Psoas muscle (tissue), 8 donors: ENCODE measurements around the gene UPF3B. TPM values are rescaled to one million over a fixed set of nuclear protein-coding genes. Genes with fewer than 3 reads are reported as not detected.
A peak's percentile ranks its signal among the peaks of the same experiment; 100 is the strongest.
"Not testable (repeated sequence)": the region's sequence is repeated elsewhere in the genome, so short reads cannot be mapped to it uniquely, and the experiment has no call there.

ENCODE experiments used
- ATAC-seq, 4 donors: fragments of 200-7000 bp; cut with Tn5 transposase; one replicate each; pipeline ENCODE4 v1.9.1; 2020; ENCODE audit warnings: moderate library complexity in 3 of 4, mild to moderate bottlenecking in 2 of 4
- DNase-seq, 2 donors: peaks; one replicate each; pipeline ENCODE4 v3.0.0-alpha.2; 2020
- H3K27ac ChIP-seq: fragments of 200-600 bp; one replicate; pipeline ENCODE4 v1.8.0; 2022
- H3K27me3 ChIP-seq, 3 donors: fragments of 200-600 bp in 1 of 3; one replicate each; pipeline versions ENCODE4 v1.6.1 to v1.8.0; 2013 to 2022; ENCODE audit warnings: low read length in 2 of 3, mild to moderate bottlenecking in 2 of 3, moderate library complexity in 1 of 3; ENCODE audit not compliant: insufficient read depth in 3 of 3
- H3K36me3 ChIP-seq, 2 donors: fragments of 200-600 bp in 1 of 2; one replicate each; pipeline versions ENCODE4 v1.6.1 to v1.8.0; 2013 to 2022; ENCODE audit warnings: low read depth in 1 of 2, mild to moderate bottlenecking in 1 of 2, moderate library complexity in 1 of 2; ENCODE audit not compliant: insufficient read depth in 1 of 2
- H3K4me1 ChIP-seq: fragments of 200-600 bp; one replicate; pipeline ENCODE4 v1.8.0; 2022
- H3K4me3 ChIP-seq: fragments of 200-600 bp; one replicate; pipeline ENCODE4 v1.8.0; 2022; ENCODE audit warnings: mild to moderate bottlenecking
- H3K9me3 ChIP-seq: fragments of 200-600 bp; one replicate; pipeline ENCODE4 v1.8.0; 2022
- CTCF ChIP-seq: fragments of 200-600 bp; IDR thresholded peaks from one replicate; pipeline ENCODE4 v1.8.0; 2022; ENCODE audit warnings: antibody characterized with exemption
- WGBS, 3 donors: extraction: QIAGEN DNeasy Blood & Tissue Kit; methylation state at CpG; one replicate each; pipeline versions ENCODE4 v1.1.6 to v1.1.7; 2013; 5-methylcytosine and 5-hydroxymethylcytosine counted together
- intact Hi-C, 2 donors: fragments of 100-400 bp; cut with DNase I; formaldehyde crosslinking; loops; one replicate each; pipeline versions ENCODE4 v1.11.0 to v1.14.2; 2022
- long read RNA-seq, 2 donors: library from polyadenylated mRNA; unstranded; transcript quantifications; one replicate each; pipeline ENCODE4 v2.0.0, GENCODE V29; 2021
- polyA plus RNA-seq, 3 donors: library from polyadenylated mRNA; stranded (reverse); fragments of 200-250 nt; gene quantifications; one replicate each; pipeline ENCODE4 v1.2.3, GENCODE V29; 2013
- total RNA-seq, 4 donors: library from RNA; stranded (reverse); fragmentation: NEBNext Ultra II Directional in 2 of 4; extraction: Animal tissue kit (Norgen Biotek cat#: 25700) in 2 of 4; gene quantifications; one replicate each; pipeline versions ENCODE4 v1.2.1 to v1.2.4, GENCODE V29; 2021 to 2023
- donor health status: healthy with polysubstance abuse.
- donor health status: DM: no; HTN: no; CAD: no; lungs with moderate emphysema.
- donor health status: Bipolar disorder and iron deficiency.
- donor health status: healthy.
- donor health status: DM: yes; HTN: yes; CAD: no.
- donor health status: DM: no; HTN: no; CAD: no.
- donor health status: DM: no; HTN: no; CAD: no.
- donor health status: DM: yes; HTN: yes; CAD: no.

UPF3B gene, protein sequence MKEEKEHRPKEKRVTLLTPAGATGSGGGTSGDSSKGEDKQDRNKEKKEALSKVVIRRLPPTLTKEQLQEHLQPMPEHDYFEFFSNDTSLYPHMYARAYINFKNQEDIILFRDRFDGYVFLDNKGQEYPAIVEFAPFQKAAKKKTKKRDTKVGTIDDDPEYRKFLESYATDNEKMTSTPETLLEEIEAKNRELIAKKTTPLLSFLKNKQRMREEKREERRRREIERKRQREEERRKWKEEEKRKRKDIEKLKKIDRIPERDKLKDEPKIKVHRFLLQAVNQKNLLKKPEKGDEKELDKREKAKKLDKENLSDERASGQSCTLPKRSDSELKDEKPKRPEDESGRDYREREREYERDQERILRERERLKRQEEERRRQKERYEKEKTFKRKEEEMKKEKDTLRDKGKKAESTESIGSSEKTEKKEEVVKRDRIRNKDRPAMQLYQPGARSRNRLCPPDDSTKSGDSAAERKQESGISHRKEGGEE
- 10 to 100 TPM in 1 of 4 donors, 1 to 10 TPM in 3; 4.2 to 10.5 (median 5.3) TPM for total RNA-seq
- polyA plus RNA-seq: 10 to 100 TPM; 10.3 to 25.4 (median 14.9) TPM
- long read RNA-seq, donor 1, partial matches to known transcripts: 2 of 3 reads
- long read RNA-seq, donor 1, other reads (novel, unspliced or antisense): 0 of 3 reads
- long read RNA-seq, donor 2, partial matches to known transcripts: 10 of 14 reads
- long read RNA-seq, donor 2, other reads (novel, unspliced or antisense): 2 of 14 reads

DNA sequence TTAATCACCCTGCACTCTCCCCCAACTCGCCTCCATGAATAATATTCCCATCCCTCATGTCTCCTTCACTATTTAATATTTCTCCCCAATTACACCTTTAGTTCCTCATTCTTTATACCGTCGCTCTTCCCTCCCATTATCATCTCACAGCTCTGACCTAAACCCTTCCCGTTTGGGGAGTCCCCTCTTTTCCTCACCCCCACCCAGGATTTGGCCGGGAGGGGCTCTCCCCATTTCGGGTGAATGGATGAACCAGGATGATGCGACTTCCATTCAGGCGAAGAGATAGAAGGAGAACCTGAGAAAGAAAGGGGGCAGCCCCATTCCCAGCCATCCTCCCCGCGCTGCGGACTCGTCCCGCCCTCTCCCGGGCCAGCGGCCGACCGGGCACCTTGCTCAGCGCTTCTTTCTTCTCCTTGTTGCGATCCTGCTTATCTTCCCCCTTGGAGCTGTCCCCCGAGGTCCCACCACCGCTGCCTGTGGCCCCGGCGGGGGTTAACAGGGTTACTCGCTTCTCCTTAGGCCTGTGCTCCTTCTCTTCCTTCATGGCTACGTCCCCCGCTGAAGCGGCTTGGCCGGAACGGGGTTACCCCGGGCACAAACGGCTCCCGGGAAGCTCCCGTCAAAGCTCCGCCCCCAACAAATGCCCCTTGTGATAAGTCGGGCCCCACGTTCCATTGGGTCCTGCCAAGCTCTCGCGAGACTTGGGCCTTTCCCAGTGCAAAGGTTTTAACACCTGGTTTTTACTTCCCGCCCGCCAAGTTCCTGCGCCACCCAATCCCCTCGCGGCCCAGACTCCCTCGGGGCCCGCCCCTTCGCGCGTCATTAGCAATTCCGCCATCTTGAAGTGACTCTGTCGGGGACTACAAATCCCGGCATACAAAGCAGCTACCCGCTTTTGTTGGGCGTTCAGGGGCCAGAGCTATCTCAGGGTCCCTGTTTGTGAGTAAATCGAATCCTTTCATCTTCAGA lies at the start of gene UPF3B:
Gene UPF3B, minus strand, starts transcription at position 582 of the 972 bp plus-strand sequence. Its CDS starts 35 bp downstream, at position 547.
- intact Hi-C loops: loop anchor here in 1 of 2 donors (5.0 kb wide), 1 partner anchor 60 kb away; the partner anchor contains the start of gene RPL39
- ATAC-seq: peak; percentile 98 to 99 (median 98)
- peak; percentile 95 to 97 for DNase-seq
- no peak for TF ChIP-seq CTCF
- Histone ChIP-seq H3K27ac (peak within 1 kb of the TSS; percentile 87), H3K4me3 (peak within 1 kb of the TSS; percentile 82), H3K9me3 (no peaks in the 10 kb centered on the region), H3K4me1 (peaks cover 4% of the 10 kb centered on the region), H3K27me3 (no peaks in the 10 kb centered on the region), H3K36me3 (peaks cover 0 to 28% of the 10 kb centered on the region in 2 donors)
- 0 to 23% (median 1%) methylated on average over 33 to 54 of the region's 54 CpGs for WGBS, 3 donors

DNA sequence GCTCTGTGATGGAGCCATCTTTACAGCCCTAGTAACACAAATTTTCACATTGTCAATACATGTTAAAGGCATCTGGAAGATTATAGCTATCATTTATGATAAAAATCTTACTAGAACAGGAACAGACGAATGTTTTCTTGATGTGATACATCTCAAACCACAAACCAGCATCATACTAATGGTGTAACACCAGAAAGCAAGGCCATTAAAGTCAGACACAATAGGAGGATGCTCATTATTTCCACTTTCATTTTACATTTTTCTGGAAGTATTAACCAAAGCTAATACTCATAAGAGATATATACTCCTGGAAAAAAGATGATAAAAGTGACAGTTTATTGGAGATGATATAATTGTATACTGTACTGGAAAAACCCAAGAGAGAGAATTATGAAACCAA lies 48.2 kb upstream of the UPF3B start:
- ATAC-seq: no peak
- Histone ChIP-seq H3K9me3 (no peaks in the 10 kb centered on the region), H3K4me1 (no peaks in the 10 kb centered on the region), H3K4me3 (no peak overlapping the region), H3K27me3 (peaks cover 0 to 2% (median 0%) of the 10 kb centered on the region in 3 donors), H3K36me3 (no peaks in the 10 kb centered on the region), H3K27ac (no peak overlapping the region)
- DNase-seq: no peak
- 49 to 90% (median 82%) methylated on average over 1 of the region's 1 CpG for WGBS, 3 donors
- intact Hi-C loops: no loop called here
- no peak for TF ChIP-seq CTCF

DNA sequence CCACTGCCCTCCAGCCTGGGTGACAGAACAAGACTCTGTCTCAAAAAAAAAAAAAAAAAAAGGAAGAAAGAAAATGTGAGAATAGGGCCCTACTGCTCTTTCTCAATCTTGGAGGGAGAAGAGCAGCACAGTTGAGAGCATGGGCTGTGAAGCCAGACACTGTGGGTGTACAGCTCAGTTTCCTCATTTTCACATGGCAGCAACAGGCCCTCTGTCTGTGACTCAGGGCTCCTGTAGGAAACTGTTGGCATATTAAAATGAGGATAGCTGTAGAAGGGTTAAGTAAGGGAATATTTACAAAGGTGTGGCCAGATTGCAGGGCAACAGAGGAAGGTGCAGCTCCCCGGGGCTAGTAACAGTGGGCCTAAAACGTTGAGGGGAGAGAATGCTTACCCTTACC lies 46.4 kb upstream of the UPF3B start:
- H3K27me3 ChIP-seq: peaks cover 0 to 6% (median 2%) of the 10 kb centered on the region in 3 donors
- intact Hi-C loops: no loop called here
- DNase-seq (no peak), ATAC-seq (no peak)
- H3K4me1 ChIP-seq: no peaks in the 10 kb centered on the region
- TF ChIP-seq CTCF: no peak
- H3K4me3 ChIP-seq: no peak overlapping the region
- WGBS, 3 donors: 6 to 26% (median 13%) methylated on average over 2 of the region's 2 CpGs
- no peak overlapping the region for H3K27ac ChIP-seq
- no peaks in the 10 kb centered on the region for H3K9me3 ChIP-seq
- no peaks in the 10 kb centered on the region for H3K36me3 ChIP-seq

DNA sequence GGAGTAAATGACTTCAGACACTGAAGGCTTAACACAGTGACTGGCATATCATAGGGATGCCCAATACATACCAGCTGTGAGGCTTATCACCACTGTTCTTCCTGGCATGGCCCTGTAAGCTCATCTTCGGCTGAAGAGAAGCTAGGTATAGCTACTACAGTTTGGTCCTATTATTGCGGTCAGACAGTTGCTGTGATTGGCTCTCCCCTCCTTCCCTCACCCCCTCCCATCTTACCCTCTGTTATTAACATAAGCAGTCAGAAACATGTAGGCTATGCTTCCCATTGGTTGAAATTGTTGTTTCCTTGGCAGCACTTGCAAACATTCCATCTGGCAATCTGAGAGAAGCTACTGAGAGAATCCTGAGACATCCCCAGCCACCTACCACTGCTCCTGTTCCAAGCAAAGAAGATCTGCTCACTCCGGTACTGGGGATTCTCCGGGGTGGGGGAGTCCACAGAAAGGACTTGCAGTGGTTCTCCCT lies 43.1 kb upstream of the UPF3B start, which contains the start of gene AKAP14:
Gene AKAP14, plus strand, starts transcription at position 51 of the 484 bp plus-strand sequence. CDS start 7,331 bp downstream, outside the sequence.
- Histone ChIP-seq H3K4me3 (no peak within 1 kb of the TSS), H3K36me3 (no peaks in the 10 kb centered on the region), H3K4me1 (no peaks in the 10 kb centered on the region), H3K27me3 (peaks cover 0 to 6% (median 2%) of the 10 kb centered on the region in 3 donors), H3K27ac (no peak within 1 kb of the TSS), H3K9me3 (no peaks in the 10 kb centered on the region)
- WGBS, 3 donors: 15 to 54% (median 33%) methylated on average over 4 of the region's 4 CpGs
- TF ChIP-seq CTCF: no peak
- no peak for ATAC-seq
- DNase-seq: no peak
- intact Hi-C loops: no loop called here

DNA sequence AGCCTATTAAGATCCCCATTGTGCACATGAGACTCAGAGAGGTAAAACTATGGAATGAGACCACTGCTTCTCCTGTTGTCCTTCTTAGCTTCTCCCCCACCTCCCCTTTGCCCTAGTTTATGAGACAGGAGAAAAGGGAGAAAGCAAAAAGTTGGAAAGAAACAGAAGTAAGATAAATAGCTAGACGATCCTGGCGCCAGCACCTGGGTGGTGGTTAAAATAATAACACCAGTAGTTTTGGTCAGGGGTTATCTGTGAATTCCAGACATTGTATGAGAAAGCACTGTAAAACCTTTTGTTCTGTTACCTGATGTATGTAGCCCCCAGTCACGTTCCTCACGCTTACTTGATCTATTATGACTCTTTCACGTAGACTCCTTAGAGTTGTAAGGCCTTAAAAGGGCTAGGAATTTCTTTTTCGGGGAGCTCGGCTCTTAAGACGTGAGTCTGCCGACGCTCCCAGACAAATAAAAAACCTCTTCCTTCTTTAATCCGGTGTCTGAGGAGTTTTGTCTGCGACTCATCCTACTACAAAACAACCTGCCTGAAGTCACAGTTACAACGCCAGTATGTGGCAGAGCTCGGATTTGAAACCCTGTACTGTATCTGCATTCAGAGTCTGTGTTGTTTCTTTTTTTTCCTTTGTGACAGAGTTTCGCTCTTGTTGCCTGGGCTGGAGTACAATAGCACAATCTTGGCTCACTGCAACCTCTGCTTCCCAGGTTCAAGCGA lies 39.4 kb upstream of the UPF3B start:
- H3K4me3 ChIP-seq, H3K27ac ChIP-seq, H3K4me1 ChIP-seq, H3K9me3 ChIP-seq, ATAC-seq, DNase-seq, intact Hi-C loops, H3K36me3 ChIP-seq: not testable (repeated sequence)
- peaks cover 0 to 14% (median 2%) of the 10 kb centered on the region in 3 donors for H3K27me3 ChIP-seq
- WGBS, 3 donors: 73 to 76% (median 75%) methylated on average over 16 of the region's 16 CpGs

DNA sequence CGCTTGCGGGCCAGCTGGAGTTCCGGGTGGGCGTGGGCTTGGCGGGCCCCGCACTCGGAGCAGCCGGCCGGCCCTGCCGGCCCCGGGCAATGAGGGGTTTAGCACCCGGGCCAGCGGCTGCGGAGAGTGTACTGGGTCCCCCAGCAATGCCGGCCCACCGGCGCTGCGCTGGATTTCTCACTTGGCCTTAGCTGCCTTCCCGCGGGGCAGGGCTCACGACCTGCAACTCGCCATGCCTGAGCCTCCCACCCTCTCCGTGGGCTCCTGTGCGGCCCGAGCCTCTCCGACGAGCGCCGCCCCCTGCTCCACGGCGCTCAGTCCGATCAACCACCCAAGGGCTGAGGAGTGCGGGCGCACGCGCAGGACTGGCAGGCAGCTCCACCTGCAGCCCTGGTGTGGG lies 37.9 kb upstream of the UPF3B start:
- ATAC-seq, H3K4me3 ChIP-seq, H3K9me3 ChIP-seq, DNase-seq, H3K4me1 ChIP-seq, H3K36me3 ChIP-seq, H3K27ac ChIP-seq, intact Hi-C loops: not testable (repeated sequence)
- H3K27me3 ChIP-seq: peaks cover 0 to 14% (median 0%) of the 10 kb centered on the region in 3 donors
- 78 to 83% (median 83%) methylated on average over 23 to 31 of the region's 36 CpGs for WGBS, 3 donors
